Islet precursor cell (in vitro differentiated cells): Measurements from ENCODE around the gene BEND4.
"Not testable (repeated sequence)": the region's sequence is repeated elsewhere in the genome, so short reads cannot be mapped to it uniquely, and the experiment has no call there.

Experiments
- DNase-seq: peaks from one replicate; pipeline ENCODE4 v3.0.0-alpha.2; 2018

Gene BEND4

GRCh38 chr4:42152507-42153504 lies at the start of gene BEND4:
Gene BEND4 (minus strand): TSS chr4:42152655. CDS start chr4:42152143, 512 bp downstream.
- no peak for DNase-seq

- no peak for DNase-seq
Observed at GRCh38 chr4:42197341-42197740, 44.9 kb upstream of the BEND4 start.

DNA sequence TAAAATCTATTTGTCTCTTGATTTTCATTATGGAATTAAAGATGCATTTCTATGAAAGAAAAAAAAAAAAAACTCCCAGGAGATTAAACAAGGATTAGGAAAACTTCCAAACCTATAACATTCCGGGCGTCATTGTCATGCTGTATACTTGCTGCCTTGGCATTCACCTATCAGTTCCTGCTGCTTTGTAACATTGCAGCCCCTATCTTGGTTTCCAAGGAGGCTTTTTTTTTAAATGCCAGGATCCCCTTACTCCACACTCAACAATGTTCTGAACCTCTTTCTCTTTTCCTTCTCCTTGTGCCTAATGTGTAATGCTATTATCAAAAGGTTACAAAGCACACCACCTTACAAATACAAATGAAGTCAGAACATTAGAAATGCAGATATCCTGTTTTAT lies 20.5 kb upstream of the BEND4 start:
- no peak for DNase-seq

GRCh38 chr4:42172128-42172790 lies 19.8 kb upstream of the BEND4 start:
- no peak for DNase-seq

DNA sequence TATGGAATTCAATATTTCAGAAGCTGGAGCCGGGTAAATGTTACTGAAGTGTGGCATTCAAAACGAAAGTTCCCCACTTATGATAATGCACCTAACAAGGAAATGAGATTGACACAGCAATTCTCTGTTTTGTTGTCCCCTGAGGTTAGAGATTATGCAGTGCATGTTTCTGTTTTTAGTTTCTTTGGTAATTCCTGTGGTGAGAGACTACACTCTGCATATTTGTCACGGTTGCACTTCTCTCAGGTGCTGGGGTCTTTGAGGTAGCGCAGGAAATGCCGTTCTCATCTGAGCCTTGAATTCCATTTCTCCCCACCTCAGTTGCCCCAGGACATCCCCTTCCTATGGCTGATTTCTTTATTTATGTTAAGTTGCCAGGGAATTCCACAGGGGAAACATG lies 15.3 kb upstream of the BEND4 start:
- DNase-seq, result no peak

DNA sequence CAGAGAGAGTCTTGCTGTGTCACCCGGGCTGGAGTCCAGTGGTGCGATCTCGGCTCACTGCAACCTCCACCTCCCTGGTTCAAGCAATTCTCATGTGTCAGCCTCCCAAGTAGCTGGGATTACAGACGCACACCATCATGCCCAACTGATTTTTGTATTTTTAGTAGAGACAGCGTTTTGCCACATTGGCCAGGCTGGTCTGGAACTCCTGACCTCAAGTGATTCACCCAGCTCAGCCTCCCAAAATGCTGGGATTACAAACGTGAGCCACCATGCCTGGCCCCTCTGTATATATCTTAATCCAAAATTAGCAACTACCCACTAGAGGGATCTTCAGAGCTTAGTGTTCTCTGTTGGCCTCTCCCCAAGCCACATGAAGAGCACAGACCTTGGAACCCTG lies 13.7 kb upstream of the BEND4 start:
- DNase-seq, result not testable (repeated sequence)

DNA sequence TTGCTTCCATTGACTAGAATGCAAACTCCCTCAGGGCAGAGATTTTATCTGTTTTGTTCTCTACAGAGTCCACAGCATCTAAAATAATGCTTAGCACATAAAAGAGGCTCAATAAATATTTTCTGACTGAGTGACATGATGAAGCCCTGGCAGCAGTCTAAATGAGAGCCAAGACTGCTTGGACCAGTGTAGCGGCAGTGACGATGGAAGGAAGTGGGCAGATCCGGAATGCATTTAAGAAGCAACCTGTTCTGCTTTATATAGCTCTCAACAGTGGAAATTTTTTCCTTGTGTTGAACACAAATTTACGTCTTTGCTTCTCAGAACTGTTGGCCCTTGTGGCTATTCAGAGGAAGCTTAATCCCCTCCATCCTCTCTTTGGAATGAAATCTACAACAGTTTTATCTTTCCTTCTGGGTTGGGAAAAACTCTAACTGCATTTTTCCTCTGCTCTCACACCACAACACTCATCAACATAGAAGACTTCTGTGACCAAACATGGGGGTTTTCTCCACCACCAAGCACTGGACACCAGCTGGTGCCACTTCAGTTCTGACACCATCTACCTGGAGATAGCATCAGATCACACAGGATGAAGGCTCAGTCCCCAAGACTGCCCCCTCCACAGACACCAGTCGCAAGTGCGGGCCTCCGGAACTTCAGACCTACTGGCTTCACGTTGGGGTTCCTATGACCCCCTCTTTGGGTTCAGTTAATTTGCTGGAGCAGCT lies 7.0 kb upstream of the BEND4 start:
- DNase-seq, result no peak

DNA sequence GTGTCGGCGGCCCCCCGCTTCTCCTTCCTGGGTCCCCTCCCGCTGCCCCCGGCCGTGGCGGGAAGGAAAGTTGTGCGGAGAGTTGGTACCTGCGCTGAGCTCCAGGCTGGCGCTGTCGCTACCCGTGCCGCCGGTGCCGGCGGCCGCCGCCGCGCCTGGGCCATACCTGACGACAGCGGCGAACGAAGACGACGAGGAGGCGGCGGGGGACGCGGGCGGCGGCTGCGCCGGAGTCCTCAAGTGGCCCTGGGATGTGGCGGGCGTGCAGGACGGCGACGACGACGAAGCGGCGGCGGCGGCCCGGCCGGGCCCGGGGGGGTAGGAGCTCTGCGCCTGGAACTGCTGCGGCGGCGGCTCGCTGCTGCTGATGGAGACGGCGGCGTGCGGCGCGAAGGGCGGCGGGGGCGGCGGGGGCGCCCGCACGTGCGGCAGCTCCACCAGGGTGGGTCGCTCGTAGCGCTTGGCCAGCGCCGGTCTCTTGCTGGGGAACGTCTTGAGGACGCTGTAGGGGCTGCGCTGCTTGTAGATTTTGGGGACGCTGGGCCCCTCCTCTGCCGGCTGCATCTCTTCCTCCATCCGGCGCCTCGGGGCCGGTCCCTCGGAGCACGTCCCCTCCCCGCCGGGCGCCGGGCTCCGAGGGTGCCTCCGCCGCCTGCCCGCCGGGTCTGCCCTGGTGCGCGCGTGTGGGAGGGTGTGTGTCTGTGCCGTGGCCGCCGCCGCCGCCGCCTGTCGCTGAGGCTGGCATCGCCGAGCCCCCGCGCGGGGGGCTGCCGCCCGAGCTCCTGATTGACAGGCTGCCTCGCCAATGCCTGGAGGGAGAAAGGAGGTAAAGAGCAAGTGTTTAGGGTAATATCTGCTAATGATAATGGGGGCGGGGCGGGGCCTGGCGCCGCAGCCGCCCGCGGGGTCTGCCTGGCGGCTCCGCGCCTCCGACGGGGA lies 618 bp downstream of the BEND4 start:
- DNase-seq, result peak; percentile 88

GRCh38 chr4:42150653-42151567 lies 1.5 kb downstream of the BEND4 start:
- DNase-seq, result no peak

DNA sequence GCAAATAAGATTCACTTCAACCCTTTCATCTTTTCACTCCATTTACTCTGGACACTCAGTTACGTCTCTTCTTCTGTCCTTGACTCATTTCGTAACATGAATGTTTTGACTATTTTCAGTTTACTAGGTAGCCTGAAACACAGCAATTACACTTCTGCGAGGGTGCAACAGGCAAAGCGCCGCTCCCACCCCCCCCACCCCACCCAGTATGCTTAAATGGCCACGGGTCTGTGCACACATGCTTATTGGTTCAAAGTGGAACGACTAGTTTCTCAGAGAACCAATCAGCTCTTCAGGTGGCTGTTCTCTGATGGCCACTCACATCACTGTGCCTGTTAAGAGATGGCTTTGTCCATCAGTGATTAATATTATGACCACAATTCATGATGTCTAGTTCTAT lies 3.5 kb downstream of the BEND4 start:
- DNase-seq, result no peak

- no peak for DNase-seq
Observed at GRCh38 chr4:42148425-42148824, 4.0 kb downstream of the BEND4 start.

GRCh38 chr4:42144028-42144427 lies 8.4 kb downstream of the BEND4 start:
- DNase-seq, result no peak

- DNase-seq, result no peak
Observed at GRCh38 chr4:42142591-42142990, 9.9 kb downstream of the BEND4 start.

DNA sequence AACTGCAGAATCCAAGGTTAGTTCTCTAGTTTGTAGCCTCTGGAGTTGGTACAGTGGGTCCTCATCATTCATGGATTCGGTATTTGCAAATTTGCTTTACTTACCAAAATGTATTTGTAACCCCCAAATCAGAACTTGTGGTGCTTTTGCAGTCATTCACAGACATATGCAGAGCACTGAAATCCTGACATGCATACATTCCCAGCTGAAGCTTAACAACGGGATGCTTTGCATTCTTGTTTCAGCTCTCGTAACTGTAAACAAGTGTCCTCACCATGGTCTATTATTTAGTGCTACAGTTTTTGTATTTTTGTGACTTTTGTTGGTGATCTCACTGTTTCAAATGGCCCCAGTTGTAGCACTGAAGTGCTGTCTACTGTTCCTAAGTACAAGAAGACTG lies 16.1 kb downstream of the BEND4 start:
- DNase-seq, result no peak

GRCh38 chr4:42133006-42133405 lies 19.4 kb downstream of the BEND4 start:
- DNase-seq, result no peak

DNA sequence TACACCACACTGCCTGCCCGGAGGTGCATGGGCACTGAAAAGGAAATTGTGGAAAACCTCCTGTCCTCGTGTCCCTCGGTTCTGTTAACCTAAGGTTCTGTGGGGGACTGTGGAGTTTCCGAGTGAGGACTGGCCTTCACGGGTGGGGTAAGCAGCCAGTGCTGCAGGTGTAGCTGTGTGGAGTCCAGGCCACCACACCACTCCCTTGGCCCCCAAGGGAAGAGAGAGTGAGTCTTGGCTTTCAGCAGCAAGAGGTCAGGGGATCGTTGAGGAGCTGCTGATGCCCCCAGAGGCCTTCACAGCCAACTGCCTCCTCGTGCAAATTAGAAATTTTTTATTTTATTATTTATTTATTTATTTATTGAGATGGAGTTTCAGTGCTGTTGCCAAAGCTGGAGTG lies 20.4 kb downstream of the BEND4 start:
- DNase-seq, result no peak

- DNase-seq, result no peak
Observed at GRCh38 chr4:42123071-42123644, 29.3 kb downstream of the BEND4 start.

DNA sequence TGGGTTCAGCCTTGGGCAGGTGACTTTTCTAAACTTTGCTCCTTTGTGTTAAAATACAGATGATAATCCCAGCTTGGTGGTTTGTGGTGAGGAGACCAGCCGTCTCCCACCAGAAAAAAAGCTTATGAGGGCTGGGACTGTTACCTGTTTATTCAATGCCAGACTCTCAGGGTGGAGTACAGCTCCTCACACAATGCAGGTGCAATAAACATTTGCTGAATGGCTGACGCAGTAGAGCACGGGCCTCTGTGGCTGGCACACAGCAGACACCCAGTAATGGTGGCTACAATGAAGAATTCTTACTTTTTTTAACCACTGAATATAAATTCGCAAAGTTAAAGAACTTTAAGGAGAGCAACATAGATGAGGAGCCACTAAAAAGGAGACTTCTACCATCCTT lies 30.2 kb downstream of the BEND4 start:
- DNase-seq, result no peak

GRCh38 chr4:42119886-42120285 lies 32.6 kb downstream of the BEND4 start:
- no peak for DNase-seq

- DNase-seq, result no peak
Observed at GRCh38 chr4:42112846-42113245, 39.6 kb downstream of the BEND4 start.

- no peak for DNase-seq
Observed at GRCh38 chr4:42104521-42104920, 47.9 kb downstream of the BEND4 start.
